Measurements from ENCODE around the gene MT2A.

The MT2A gene

DNA sequence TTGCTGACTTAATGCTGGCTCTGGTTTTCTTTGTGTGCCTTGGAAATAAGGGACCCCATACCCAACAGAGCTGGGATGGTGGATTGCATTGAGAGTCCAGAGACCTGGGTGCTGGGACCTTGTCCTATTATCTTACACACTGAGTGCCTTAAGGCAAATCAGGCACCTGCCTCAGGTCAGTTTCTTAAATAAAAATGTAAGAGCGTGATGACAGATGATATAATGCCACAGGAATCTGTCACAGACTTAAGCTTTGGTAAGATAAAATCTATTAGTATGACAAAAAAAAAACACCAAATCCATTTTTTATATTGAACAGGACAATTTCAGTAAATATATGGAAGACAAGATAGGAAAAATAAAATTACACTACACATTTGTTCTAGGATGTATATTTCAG, 31.7 kb downstream of the MT2A start:
- DNase-seq, result no peak

DNA sequence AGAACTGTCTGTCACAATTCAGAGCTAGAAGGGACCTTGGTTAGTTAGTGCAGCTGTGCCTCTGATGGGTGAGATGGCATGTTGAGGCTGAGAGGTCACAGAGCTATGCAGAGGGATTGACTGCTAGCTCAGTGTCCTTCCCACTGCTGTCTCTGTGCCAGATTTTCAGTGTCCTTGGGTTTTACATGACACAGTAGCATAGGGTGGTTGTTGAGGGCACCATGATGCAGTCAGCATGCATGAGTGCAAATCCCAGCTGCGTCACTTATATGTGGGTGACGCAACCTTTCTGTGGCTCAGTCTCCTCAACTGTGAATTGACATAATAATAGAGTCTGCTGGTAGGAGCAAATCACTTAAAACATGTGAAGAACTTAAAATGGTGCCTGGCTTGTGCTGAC, 32.8 kb downstream of the MT2A start:
- DNase-seq, result no peak

GRCh38 chr16:56643080-56643778, 34.8 kb downstream of the MT2A start:
- DNase-seq, result peak; percentile 76

GRCh38 chr16:56643833-56644232, 35.4 kb downstream of the MT2A start:
- no peak for DNase-seq

DNA sequence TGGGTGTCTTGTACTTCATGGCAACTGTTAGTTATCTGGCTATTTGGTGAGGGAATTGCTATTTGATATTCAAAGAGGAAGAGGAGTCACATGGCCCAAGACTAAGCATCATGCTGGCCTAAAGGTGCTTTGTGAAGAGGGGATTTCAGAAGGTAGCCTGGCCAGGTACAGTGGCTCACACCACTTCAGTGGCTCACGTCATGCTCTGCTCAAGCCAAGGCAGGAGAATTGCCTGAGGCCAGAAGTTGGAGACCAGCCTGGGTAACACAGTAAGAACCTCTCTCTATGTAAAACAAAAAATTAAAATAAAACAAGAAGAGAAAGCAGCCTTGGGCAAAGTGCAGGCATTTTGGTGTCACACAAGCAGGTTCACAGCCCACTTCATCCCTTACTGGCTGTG, 36.9 kb downstream of the MT2A start:
- DNase-seq, result no peak

DNA sequence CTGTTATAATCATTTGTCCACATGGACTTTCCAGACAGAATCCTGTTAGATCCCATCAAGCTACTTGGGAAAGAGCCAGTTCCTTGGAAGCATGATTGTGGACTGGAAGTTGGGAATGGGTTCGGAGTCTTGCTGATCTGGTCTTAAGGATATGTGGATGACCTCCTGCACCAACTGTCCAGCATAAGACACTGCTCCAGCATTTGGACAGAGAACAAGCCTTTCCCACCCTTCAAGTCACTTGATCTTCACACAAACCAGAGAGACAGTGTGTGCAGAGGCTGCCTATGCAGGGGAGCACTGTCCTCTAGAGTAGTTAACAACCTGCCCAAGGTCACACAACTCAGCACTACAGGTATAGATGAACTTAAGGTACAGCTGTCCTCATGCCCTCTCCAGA, 37.5 kb downstream of the MT2A start:
- no peak for DNase-seq

DNA sequence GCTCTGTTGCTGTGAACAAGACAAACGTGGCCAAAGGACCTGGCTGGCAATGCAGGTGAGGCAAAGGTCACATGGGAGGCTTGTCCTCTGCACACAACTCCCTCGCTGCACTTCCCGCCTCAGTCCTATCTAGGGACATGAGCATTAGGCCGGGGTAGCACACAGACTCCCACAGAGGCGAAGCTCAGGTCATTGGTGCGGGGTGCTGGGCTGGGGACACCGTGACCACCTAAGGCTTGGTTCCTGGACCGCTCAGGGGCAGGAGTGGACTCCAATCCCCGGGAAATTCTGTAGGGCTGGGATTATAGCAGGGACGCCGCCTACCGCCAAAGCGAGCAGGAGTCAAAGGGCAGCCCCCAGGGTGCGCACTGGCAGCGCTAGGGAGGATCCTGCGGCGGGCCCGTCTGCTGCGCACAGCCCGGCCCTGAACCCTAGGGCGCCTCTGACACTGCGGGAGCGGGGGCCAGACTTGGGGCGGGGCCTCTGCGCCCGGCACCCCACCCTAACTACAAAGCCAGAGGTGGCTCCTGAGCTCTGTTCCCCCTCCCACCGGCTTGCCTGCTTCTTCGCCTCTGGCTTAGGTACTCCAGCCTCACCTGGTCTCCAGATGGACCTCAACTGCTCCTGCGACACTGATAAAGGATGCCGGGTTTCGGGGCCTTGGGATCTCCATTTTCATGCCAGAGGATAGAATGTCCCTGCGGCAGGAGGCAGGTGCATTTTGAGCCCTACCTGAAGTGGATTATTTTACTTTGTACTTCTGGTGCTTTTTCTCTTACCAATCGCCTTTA, 39.5 kb downstream of the MT2A start:
- no peak for DNase-seq

DNA sequence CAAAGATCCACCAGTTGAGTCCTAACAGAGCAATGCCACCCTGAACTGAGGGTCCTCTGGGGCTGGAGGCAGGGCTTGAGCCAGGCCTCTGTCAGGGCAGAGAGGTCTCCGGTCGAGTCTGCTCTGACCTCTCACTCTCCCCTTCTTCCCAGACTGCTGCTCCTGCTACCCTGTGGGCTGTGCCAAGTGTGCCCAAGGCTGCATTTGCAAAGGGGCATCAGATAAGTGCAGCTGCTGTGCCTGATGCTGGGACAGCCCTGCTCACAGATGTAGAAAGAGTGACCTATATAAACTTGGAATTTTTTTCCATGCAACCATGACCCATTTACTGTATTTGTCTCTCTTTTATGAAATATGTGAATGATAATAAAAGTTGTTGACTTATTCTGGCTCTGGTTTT, 40.9 kb downstream of the MT2A start:
- no peak for DNase-seq

GRCh38 chr16:56649820-56650219, 41.4 kb downstream of the MT2A start:
- no peak for DNase-seq

DNA sequence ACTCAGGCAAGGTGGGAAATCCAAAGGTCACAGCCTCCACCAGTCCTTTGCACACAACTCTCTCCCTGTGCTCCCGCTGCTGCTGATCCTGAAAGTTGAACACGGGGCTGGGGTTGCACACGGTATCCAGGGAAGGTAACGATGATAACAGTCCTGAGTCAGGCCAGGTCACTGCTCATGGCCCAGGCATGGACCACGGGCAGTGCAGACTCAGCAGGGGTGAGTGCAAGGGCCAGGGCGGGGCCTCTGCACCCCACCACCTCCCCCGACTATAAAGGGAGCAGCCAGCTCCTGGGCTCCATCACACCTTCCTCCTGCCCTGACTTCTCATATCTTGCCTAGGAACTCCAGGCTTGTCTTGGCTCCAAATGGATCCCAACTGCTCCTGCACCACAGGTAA, 43.2 kb downstream of the MT2A start, which contains the start of gene MT1B:
Gene MT1B, plus strand, starts transcription at position 301 of the 400 bp plus-strand sequence. Its CDS starts 68 bp downstream, at position 369.
- DNase-seq, result no peak

DNA sequence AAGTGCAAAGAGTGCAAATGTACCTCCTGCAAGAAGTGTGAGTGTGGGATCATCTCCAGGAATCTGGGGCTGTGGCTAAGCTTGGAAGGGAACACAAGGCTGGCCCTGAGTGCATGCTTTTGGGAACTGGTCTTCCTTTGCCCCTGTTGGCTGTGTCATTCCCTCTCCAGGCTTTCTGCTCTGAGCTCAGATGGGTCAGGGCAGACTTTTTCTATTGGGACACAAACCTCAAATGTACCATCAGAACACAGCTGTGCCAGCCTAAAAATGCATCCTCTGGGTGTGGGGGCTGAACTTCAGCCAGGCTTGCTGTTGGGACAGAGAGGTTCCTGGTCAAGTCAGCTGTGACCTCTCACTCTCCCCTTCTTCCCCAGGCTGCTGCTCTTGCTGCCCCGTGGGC, 44.2 kb downstream of the MT2A start:
- DNase-seq, result no peak

DNA sequence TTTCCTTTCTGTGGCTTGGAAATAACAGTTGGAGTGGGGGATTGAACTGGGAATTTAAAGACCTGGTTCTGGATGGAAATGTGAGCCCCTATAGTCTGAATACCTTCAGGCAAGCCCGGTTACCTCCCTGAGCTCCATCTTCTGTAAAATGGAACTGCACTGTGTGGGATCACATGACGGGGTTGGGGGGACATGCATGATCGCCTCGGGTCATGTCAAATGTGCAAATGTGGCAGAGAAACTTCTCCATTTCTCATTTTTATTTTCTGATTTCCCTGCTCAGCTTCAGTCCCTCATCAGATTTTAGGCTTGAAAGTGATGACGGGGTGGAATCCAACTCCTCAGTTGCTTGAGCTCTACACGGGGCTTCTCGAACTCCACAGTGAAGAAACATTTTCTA, 44.8 kb downstream of the MT2A start:
- DNase-seq, result no peak

DNA sequence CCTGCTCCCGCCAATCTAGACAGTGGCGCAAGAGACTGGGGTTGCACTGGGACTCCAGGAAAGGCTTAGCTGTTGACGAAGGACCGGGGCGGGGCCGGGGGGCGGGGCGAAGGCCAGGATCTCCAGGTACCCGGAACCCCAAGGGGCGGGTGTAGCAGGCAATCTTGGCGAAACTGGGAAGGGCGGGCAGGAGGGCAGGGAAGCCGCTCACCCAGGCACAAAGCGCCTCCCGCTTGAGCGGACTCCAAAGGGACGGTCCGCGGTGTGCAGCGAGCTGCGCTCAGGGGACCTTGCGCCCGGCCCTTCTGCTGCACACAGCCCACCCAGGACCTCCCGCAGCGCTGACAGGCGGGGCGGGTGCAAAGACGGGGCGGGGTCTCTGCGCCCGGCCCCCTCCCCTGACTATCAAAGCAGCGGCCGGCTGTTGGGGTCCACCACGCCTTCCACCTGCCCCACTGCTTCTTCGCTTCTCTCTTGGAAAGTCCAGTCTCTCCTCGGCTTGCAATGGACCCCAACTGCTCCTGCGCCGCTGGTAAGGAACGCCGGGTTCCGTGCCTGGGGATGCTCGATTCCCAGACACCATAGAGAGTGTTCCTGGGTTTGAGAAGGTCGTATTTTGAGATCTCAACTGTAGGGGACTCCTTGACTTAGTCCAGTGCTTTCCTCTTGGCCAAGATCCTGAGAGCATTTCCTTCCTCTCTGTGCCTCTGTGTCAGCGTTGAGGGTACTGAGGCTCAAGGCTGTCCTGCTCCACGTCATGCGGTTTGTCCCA, 49.4 kb downstream of the MT2A start, which contains the start of gene MT1F:
Gene MT1F, plus strand, starts transcription at position 405 of the 772 bp plus-strand sequence. Its CDS starts 100 bp downstream, at position 505.
- DNase-seq, result peak; percentile 50

GRCh38 chr16:56658327-56658875, 50.0 kb downstream of the MT2A start:
- no peak for DNase-seq

Measured in stimulated activated CD4-positive, alpha-beta T cell treated with anti-CD3 and anti-CD28 coated beads, Interleukin-1b, Interleukin-23, amount 100 ng/mL, for 48 hours (primary cell).